ENCODE measurements around the gene ZCCHC7.
"Not testable (repeated sequence)": the region's sequence is repeated elsewhere in the genome, so short reads cannot be mapped to it uniquely, and the experiment has no call there.

DNA sequence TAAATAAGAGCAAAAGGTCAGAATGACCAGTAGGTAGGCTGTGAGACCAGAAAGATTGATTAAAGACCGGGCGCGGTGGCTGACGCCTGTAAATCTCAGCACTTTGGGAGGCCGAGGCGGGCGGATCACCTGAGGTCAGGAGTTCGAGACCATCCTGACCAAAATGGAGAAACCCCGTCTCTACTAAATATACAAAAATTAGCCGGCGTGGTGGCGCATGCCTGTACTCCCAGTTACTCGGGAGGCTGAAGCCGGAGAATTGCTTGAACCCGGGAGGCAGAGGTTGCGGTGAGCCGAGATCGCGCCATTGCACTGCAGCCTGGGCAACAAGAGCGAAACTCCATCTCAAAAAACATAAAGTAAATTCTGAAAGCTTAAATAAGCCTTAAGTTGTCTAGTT is 38.9 kb upstream of the ZCCHC7 start:
- not testable (repeated sequence) for TF ChIP-seq CTCF, POLR2AphosphoS5, POLR2A (IDR thresholded peaks at IDR 0.05)
